Trophoblast cell (in vitro differentiated cells and primary cell): Measurements from ENCODE around the gene TALDO1.

Source experiments
- DNase-seq, 2 donors: peaks; one replicate each; pipeline ENCODE4 v3.0.0-alpha.2; 2016
- H2AFZ ChIP-seq: 2 replicates; pipeline ENCODE4 v1.6.1; 2013; ENCODE audit warnings: low read length, moderate library complexity, mild to moderate bottlenecking; ENCODE audit not compliant: insufficient read depth, poor library complexity
- H2AK5ac ChIP-seq: 2 replicates; pipeline ENCODE4 v1.6.1; 2013; ENCODE audit warnings: mild to moderate bottlenecking, low read length
- H2BK120ac ChIP-seq: 2 replicates; pipeline ENCODE4 v1.6.1; 2013; ENCODE audit warnings: low read length, mild to moderate bottlenecking, moderate library complexity; ENCODE audit not compliant: insufficient read depth, poor library complexity
- H2BK12ac ChIP-seq: 2 replicates; pipeline ENCODE4 v1.6.1; 2013; ENCODE audit warnings: mild to moderate bottlenecking, low read length, moderate library complexity
- H2BK5ac ChIP-seq: 2 replicates; pipeline ENCODE4 v1.6.1; 2013; ENCODE audit warnings: low read length, low read depth, moderate library complexity, mild to moderate bottlenecking; ENCODE audit not compliant: poor library complexity
- H3K14ac ChIP-seq: 2 replicates; pipeline ENCODE4 v1.6.1; 2013; ENCODE audit warnings: mild to moderate bottlenecking, low read length
- H3K18ac ChIP-seq: 2 replicates; pipeline ENCODE4 v1.6.1; 2013; ENCODE audit warnings: mild to moderate bottlenecking, low read length
- H3K23ac ChIP-seq: 2 replicates; pipeline ENCODE4 v1.6.1; 2013; ENCODE audit warnings: low read length
- H3K27ac ChIP-seq: 2 replicates; pipeline ENCODE4 v1.5.1; 2013; ENCODE audit warnings: low read depth, mild to moderate bottlenecking, inconsistent platforms, low read length, moderate library complexity
- H3K27me3 ChIP-seq: 2 replicates; pipeline ENCODE4 v1.6.1; 2013; ENCODE audit warnings: inconsistent platforms, mild to moderate bottlenecking, low read length, moderate library complexity; ENCODE audit not compliant: insufficient read depth
- H3K36me3 ChIP-seq, 2 experiments: 1 replicate in 1 of 2; 2 replicates in 1 of 2; pipeline ENCODE4 v1.6.1; 2013; ENCODE audit warnings: low read length in 2 of 2, mild to moderate bottlenecking in 2 of 2, moderate library complexity in 1 of 2; ENCODE audit not compliant: insufficient read depth in 2 of 2, control insufficient read depth in 1 of 2
- H3K4ac ChIP-seq: 2 replicates; pipeline ENCODE4 v1.6.1; 2013; ENCODE audit warnings: low read depth, mild to moderate bottlenecking, low read length, moderate library complexity
- H3K4me1 ChIP-seq, 2 experiments: 1 replicate in 1 of 2; 2 replicates in 1 of 2; pipeline ENCODE4 v1.6.1; 2013; ENCODE audit warnings: low read length in 2 of 2, mild to moderate bottlenecking in 2 of 2, moderate library complexity in 1 of 2; ENCODE audit not compliant: insufficient read depth in 2 of 2, control insufficient read depth in 1 of 2
- H3K4me2 ChIP-seq: 2 replicates; pipeline ENCODE4 v1.6.1; 2013; ENCODE audit warnings: inconsistent platforms, mild to moderate bottlenecking, low read length, moderate library complexity
- H3K4me3 ChIP-seq: 2 replicates; pipeline ENCODE4 v1.5.1; 2013; ENCODE audit warnings: mild to moderate bottlenecking, low read depth, low read length, inconsistent platforms
- H3K79me1 ChIP-seq: one replicate; pipeline ENCODE4 v1.6.1; 2013; ENCODE audit warnings: low read length
- H3K79me2 ChIP-seq: 2 replicates; pipeline ENCODE4 v1.6.1; 2013; ENCODE audit warnings: low read length, mild to moderate bottlenecking; ENCODE audit not compliant: control insufficient read depth, insufficient read depth, poor library complexity
- H3K9ac ChIP-seq: 2 replicates; pipeline ENCODE4 v1.6.1; 2013; ENCODE audit warnings: mild to moderate bottlenecking, low read length
- H3K9me3 ChIP-seq: 2 replicates; pipeline ENCODE4 v1.6.1; 2013; ENCODE audit warnings: low read depth, mild to moderate bottlenecking, control low read depth, inconsistent platforms, low read length; ENCODE audit not compliant: insufficient read depth
- H4K12ac ChIP-seq: 2 replicates; pipeline ENCODE4 v1.6.1; 2013; ENCODE audit warnings: low read depth, mild to moderate bottlenecking, low read length, moderate library complexity
- H4K8ac ChIP-seq: 2 replicates; pipeline ENCODE4 v1.6.1; 2013; ENCODE audit warnings: low read depth, mild to moderate bottlenecking, low read length, moderate library complexity
- H4K91ac ChIP-seq: one replicate; pipeline ENCODE4 v1.6.1; 2013; ENCODE audit warnings: low read depth, mild to moderate bottlenecking, low read length, moderate library complexity
- WGBS: extraction: QIAGEN DNeasy Blood & Tissue Kit; methylation state at CpG from one replicate; pipeline ENCODE4 v1.1.7; 2013; ENCODE audit warnings: missing lambda C conversion rate; ENCODE audit not compliant: insufficient read length, insufficient coverage; ENCODE audit errors: extremely low coverage; 5-methylcytosine and 5-hydroxymethylcytosine counted together

Gene TALDO1

DNA sequence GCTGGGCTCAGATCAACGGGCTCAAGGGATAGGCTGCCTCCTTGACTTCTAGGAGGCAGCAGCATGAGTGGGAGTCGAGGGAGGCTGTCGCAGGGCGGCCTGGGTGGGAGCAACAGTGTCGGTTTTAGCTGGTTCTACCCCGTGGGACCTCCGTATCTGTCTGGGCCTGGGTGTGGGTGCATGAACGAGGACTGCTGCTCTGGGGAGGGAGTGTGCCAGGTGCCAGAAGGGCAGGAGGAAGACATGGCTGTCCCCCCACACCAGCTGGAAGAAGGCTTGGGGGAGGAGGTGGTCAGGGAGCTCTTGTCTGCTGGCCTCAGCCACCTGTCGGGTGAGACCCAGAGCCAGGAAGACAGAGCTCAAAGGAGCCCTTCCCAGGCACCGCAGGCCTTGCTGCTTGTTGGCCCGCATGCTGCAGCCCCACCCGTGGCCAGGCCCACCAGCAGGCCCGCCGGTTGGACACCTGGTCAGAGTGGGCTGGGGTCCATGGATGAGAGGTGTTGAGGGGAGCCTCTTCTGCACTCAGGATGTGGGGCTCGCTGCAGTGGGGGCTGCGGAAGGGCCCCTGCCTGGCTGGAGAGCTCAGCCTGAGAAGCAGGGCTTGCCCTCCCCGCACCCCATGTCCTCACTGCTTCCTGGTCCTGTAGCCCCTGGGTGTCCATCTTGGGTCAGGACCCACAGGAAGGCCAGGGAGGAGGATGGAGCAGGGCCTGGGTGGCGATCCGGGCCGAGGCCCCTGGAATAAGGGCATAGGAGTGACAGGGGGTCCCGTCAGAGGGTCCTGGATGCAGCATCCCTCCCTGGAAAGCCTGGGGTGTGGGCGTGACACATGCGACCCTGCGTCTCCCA lies 39.2 kb downstream of the TALDO1 start:
- WGBS: no CpG with 5 or more reads among the region's 24 CpGs
- Histone ChIP-seq H3K9me3 (peaks cover 2% of the 10 kb centered on the region), H3K27me3 (peaks cover 2% of the 10 kb centered on the region)

DNA sequence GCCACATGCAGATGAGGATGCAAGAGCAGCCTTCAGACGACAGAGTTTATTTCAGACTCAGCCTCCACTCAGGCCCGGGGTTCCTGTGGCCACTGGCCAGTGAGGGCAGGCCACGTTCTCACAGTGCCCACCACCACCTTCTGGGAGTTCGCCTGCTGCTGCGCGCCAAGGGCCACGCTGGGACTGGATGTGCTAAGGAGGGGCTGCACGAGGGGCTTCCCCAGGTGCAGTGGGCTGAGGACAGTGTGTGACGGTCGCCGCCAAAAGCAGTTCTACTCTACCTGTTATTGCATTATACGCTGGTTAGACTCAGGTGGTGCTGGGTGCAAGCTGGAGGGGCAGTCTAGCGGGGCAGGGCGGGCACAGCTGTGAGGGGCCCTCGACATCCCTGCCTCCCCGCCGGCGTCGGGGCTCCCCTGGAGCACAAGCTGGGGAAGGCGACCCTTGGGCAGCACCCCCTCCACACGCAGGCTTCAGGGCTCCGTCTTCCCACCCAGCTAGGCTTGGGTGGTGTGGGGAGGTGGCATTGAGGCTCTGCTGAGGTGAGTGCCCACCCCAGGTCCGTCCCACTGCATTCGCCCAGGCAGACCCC lies 39.9 kb downstream of the TALDO1 start:
- H2BK12ac ChIP-seq: no peak overlapping the region
- H3K9me3 ChIP-seq: peaks cover 2% of the 10 kb centered on the region
- no peak overlapping the region for H3K18ac ChIP-seq
- no peak overlapping the region for H2AK5ac ChIP-seq
- H3K79me2 ChIP-seq: no peaks in the 10 kb centered on the region
- no peak overlapping the region for H2BK5ac ChIP-seq
- WGBS: no CpG with 5 or more reads among the region's 24 CpGs
- H3K9ac ChIP-seq: no peak overlapping the region
- H3K27ac ChIP-seq: no peak overlapping the region
- no peak overlapping the region for H3K14ac ChIP-seq
- no peak overlapping the region for H2BK120ac ChIP-seq
- no peak overlapping the region for H4K8ac ChIP-seq
- no peak overlapping the region for H3K4me2 ChIP-seq
- H3K4me1 ChIP-seq: peaks cover under 1 to 3% of the 10 kb centered on the region in 2 experiments
- H2AFZ ChIP-seq: no peak overlapping the region
- H4K12ac ChIP-seq: no peak overlapping the region
- peaks cover 11% of the 10 kb centered on the region in 2 experiments for H3K36me3 ChIP-seq
- no peak overlapping the region for H4K91ac ChIP-seq
- no peak for DNase-seq
- no peak overlapping the region for H3K23ac ChIP-seq
- no peak overlapping the region for H3K4ac ChIP-seq
- H3K27me3 ChIP-seq: peaks cover 2% of the 10 kb centered on the region
- no peaks in the 10 kb centered on the region for H3K79me1 ChIP-seq
- H3K4me3 ChIP-seq: no peak overlapping the region

More for the DNA sequence above, 39.2 kb downstream of the TALDO1 start:
- Histone ChIP-seq H2BK120ac (no peak overlapping the region), H2AK5ac (no peak overlapping the region), H3K4me1 (peaks cover 2 to 3% of the 10 kb centered on the region in 2 experiments), H3K79me2 (no peaks in the 10 kb centered on the region), H3K14ac (no peak overlapping the region), H2BK12ac (no peak overlapping the region), H3K36me3 (peaks cover 4 to 6% of the 10 kb centered on the region in 2 experiments), H2AFZ (no peak overlapping the region), H4K91ac (no peak overlapping the region), H3K27ac (no peak overlapping the region), H3K4me3 (no peak overlapping the region), H3K4me2 (no peak overlapping the region), H2BK5ac (no peak overlapping the region), H4K8ac (no peak overlapping the region), H3K4ac (no peak overlapping the region), H3K18ac (no peak overlapping the region), H3K9ac (no peak overlapping the region), H4K12ac (no peak overlapping the region), H3K23ac (no peak overlapping the region), H3K79me1 (no peaks in the 10 kb centered on the region)
- no peak for DNase-seq

DNA sequence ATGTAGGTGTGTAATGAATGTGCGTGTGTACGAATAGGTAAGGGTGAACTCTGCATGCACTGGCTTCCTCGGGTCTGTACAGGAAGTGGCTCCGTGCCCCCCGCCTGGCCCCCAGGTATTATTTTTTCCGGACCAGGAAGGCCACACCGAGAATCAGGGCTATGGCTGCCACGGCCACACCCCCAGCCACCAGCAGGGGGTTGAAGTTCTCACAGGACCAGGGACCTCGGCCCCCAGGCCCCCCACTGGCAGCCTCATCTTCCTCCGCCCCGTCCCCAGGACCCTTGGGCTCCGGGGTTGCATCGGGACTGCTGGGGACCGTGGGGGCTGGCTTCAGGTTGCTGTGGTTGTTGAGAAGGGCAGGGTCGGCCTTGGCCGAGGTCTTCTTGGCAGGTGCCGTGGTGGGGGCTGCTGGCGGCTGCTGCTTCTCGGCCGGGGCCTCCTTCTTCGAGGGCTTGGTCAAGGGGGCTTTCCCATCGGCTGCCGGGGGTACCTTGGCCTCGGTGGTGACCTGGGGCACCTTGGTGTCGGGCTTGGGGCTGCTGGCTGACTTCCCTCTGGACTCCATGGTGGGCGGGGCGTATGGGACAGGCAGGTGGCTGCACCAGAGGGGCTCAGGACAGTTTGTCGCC lies 40.9 kb downstream of the TALDO1 start:
- no CpG with 5 or more reads among the region's 28 CpGs for WGBS
- no peak overlapping the region for H3K4me2 ChIP-seq
- no peaks in the 10 kb centered on the region for H3K79me2 ChIP-seq
- H3K9me3 ChIP-seq: peaks cover 2% of the 10 kb centered on the region
- H3K9ac ChIP-seq: no peak overlapping the region
- H2BK5ac ChIP-seq: no peak overlapping the region
- no peak overlapping the region for H4K12ac ChIP-seq
- H3K14ac ChIP-seq: no peak overlapping the region
- H3K79me1 ChIP-seq: no peaks in the 10 kb centered on the region
- H4K8ac ChIP-seq: no peak overlapping the region
- H3K27ac ChIP-seq: no peak overlapping the region
- no peak overlapping the region for H2BK12ac ChIP-seq
- no peak overlapping the region for H3K18ac ChIP-seq
- H2AFZ ChIP-seq: no peak overlapping the region
- no peak overlapping the region for H4K91ac ChIP-seq
- H3K23ac ChIP-seq: no peak overlapping the region
- peaks cover 19 to 20% of the 10 kb centered on the region in 2 experiments for H3K36me3 ChIP-seq
- no peak overlapping the region for H3K4ac ChIP-seq
- no peak overlapping the region for H3K4me3 ChIP-seq
- DNase-seq: no peak
- H2AK5ac ChIP-seq: no peak overlapping the region
- H3K4me1 ChIP-seq: peaks cover 0 to 3% of the 10 kb centered on the region in 2 experiments
- no peak overlapping the region for H2BK120ac ChIP-seq
- H3K27me3 ChIP-seq: peaks cover 2% of the 10 kb centered on the region

DNA sequence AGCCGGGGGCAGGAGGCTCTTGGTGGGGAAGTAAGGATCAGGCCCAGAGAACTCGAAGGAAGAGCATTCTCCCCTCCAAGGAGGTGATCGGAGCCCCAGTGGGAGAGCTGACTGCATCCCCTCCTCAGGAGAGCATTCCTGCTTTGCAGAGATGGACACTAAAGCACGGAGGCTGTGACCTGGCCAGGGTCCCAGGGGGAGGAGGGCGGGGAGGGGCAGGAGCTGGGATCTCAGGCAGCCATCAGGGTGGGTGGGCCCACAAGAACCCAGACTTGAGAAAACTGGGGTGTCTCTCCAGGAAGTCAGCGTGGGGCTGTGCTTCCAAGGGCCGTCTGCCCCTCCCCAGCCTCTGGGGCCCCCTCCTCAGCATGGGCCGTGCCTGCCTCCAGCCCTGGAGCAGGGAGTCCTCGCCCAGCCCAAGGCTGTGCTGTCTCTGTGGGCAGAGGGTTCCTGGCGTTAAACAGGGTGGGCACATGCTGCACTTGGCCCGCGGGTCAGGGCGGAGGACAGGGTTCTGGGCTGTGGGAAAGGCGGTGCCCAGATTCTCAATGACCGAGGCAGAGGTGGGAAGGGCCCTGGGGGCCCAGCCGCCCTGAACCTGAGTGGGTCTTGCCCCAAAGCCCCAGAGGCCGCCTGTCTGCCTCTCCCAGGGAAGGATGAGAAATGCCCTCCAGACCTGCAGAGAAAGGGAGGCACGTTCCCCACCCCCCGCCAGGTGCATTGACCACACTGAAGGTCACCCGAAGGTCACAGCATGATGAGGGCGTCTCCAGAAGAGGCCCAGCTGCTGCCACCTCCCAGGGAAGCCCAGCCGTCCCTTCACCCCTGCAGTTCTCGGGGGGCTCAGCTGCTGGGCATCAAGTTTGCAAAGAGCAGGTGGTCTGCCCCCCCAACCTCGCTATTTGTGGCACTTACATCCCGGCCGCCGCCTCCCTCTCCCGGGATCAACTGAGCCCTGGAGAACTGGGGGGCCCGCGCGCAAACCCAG lies 42.0 kb downstream of the TALDO1 start:
- no peak overlapping the region for H2BK120ac ChIP-seq
- H2BK12ac ChIP-seq: no peak overlapping the region
- H3K27ac ChIP-seq: no peak overlapping the region
- H3K23ac ChIP-seq: no peak overlapping the region
- no peaks in the 10 kb centered on the region for H3K79me2 ChIP-seq
- no peak overlapping the region for H2AK5ac ChIP-seq
- no CpG with 5 or more reads among the region's 31 CpGs for WGBS
- H2AFZ ChIP-seq: no peak overlapping the region
- no peaks in the 10 kb centered on the region for H3K79me1 ChIP-seq
- H2BK5ac ChIP-seq: no peak overlapping the region
- no peak overlapping the region for H3K4me2 ChIP-seq
- H4K8ac ChIP-seq: no peak overlapping the region
- H3K4me3 ChIP-seq: no peak overlapping the region
- H4K91ac ChIP-seq: no peak overlapping the region
- H3K27me3 ChIP-seq: peaks cover 2% of the 10 kb centered on the region
- H3K36me3 ChIP-seq: peaks cover 31% of the 10 kb centered on the region in 2 experiments
- peaks cover 2% of the 10 kb centered on the region for H3K9me3 ChIP-seq
- no peak overlapping the region for H3K18ac ChIP-seq
- no peak overlapping the region for H3K9ac ChIP-seq
- H3K14ac ChIP-seq: no peak overlapping the region
- H3K4me1 ChIP-seq: peaks cover 0 to 3% of the 10 kb centered on the region in 2 experiments
- no peak overlapping the region for H4K12ac ChIP-seq
- no peak for DNase-seq
- no peak overlapping the region for H3K4ac ChIP-seq
